GM12878 (cell line): ENCODE results near the gene LRRC8B. TPM values are rescaled to one million over a fixed set of nuclear protein-coding genes. Genes with fewer than 3 reads are reported as not detected.

Source experiments
- ASH2L ChIP-seq: fragments of 300-600, 200-600 bp; sonication (generic); IDR thresholded peaks from 2 replicates; pipeline ENCODE4 v1.6.1; 2017; ENCODE audit warnings: low read depth, mild to moderate bottlenecking, borderline replicate concordance
- ATF2 ChIP-seq: IDR thresholded peaks from 2 replicates; pipeline ENCODE4 v1.6.1; 2012; ENCODE audit warnings: low read length, inconsistent platforms
- CUX1 ChIP-seq: IDR thresholded peaks from 2 replicates; pipeline ENCODE4 v1.6.1; 2012; ENCODE audit warnings: improper control_type of control experiment, low read depth, low read length; ENCODE audit not compliant: insufficient replicate concordance
- EED ChIP-seq: sonication (generic); IDR thresholded peaks from 2 replicates; pipeline ENCODE4 v1.6.1; 2016; ENCODE audit warnings: antibody characterized with exemption, low read depth
- ESRRA ChIP-seq: IDR thresholded peaks from 2 replicates; pipeline ENCODE4 v1.6.1; 2012; ENCODE audit warnings: mild to moderate bottlenecking, low read length, improper control_type of control experiment
- HDGF ChIP-seq: fragments of 450-650 bp; IDR thresholded peaks from 2 replicates; pipeline ENCODE4 v1.6.1; 2016; ENCODE audit warnings: antibody characterized with exemption
- IKZF2 ChIP-seq, 2 experiments: fragments of 450-650 bp; IDR thresholded peaks; 2 replicates each; pipeline ENCODE4 v1.6.1; 2017; ENCODE audit warnings: mild to moderate bottlenecking in 2 of 2, moderate library complexity in 2 of 2
- IRF4 ChIP-seq: IDR thresholded peaks from 2 replicates; pipeline ENCODE4 v1.6.1; 2011; ENCODE audit warnings: low read depth, low read length
- MEF2B ChIP-seq: fragments of 450-650 bp; IDR thresholded peaks from 2 replicates; pipeline ENCODE4 v1.6.1; 2018; ENCODE audit warnings: mild to moderate bottlenecking, moderate library complexity; ENCODE audit not compliant: partially characterized antibody, poor library complexity, severe bottlenecking
- MTA3 ChIP-seq: IDR thresholded peaks from 2 replicates; pipeline ENCODE4 v1.6.1; 2012; ENCODE audit warnings: low read length, inconsistent platforms, borderline replicate concordance
- NFXL1 ChIP-seq: fragments of 450-650 bp; IDR thresholded peaks from 2 replicates; pipeline ENCODE4 v1.6.1; 2017; ENCODE audit warnings: antibody characterized with exemption, mild to moderate bottlenecking, borderline replicate concordance
- NFYB ChIP-seq: IDR thresholded peaks from 2 replicates; pipeline ENCODE4 v1.6.1; 2011; ENCODE audit warnings: low read depth, mild to moderate bottlenecking, low read length, improper control_type of control experiment, moderate library complexity; ENCODE audit not compliant: insufficient read depth
- SIX5 ChIP-seq: IDR thresholded peaks from 2 replicates; pipeline ENCODE4 v1.6.1; 2011; ENCODE audit warnings: mild to moderate bottlenecking, low read depth, low read length, moderate library complexity; ENCODE audit not compliant: severe bottlenecking
- SREBF1 ChIP-seq: IDR thresholded peaks from 2 replicates; pipeline ENCODE4 v1.6.1; 2012; ENCODE audit warnings: mild to moderate bottlenecking, low read length
- STAT3 ChIP-seq: IDR thresholded peaks from 2 replicates; pipeline ENCODE4 v1.6.1; 2011; ENCODE audit warnings: low read depth, low read length, improper control_type of control experiment
- TAF1 ChIP-seq: IDR thresholded peaks from 2 replicates; pipeline ENCODE4 v1.6.1; 2011; ENCODE audit warnings: mild to moderate bottlenecking, low read depth, low read length, borderline replicate concordance
- WRNIP1 ChIP-seq: IDR thresholded peaks from 2 replicates; pipeline ENCODE4 v1.6.1; 2011; ENCODE audit warnings: low read depth, low read length, improper control_type of control experiment, borderline replicate concordance
- ZBED1 ChIP-seq: IDR thresholded peaks from 2 replicates; pipeline ENCODE4 v1.6.1; 2016; ENCODE audit warnings: borderline replicate concordance
- polyA plus RNA-seq, 11 experiments: library from polyadenylated mRNA; depleted of rRNA in 4 of 11; unstranded in 6 of 11; stranded (reverse) in 5 of 11; fragments of >200 nt; fragmentation: Nextera tagmentation in 4 of 11; fragmentation: Illumina TruSeq in 1 of 11; extraction: Ambion mirVana in 4 of 11; extraction: Trizol in 1 of 11; gene quantifications; 1 replicate in 1 of 11; 2 replicates in 10 of 11; pipeline versions ENCODE4 v1.2.1 to v1.2.3, GENCODE V29; 2011 to 2016; ENCODE audit warnings: inconsistent platforms in 2 of 11, missing spikeins in 2 of 11, low read depth in 1 of 11
- total RNA-seq, 4 experiments: library from RNA; depleted of rRNA in 3 of 4; stranded (reverse); fragments of >200 nt in 3 of 4; fragmentation: Illumina TruSeq in 1 of 4; extraction: Trizol in 1 of 4; gene quantifications; 2 replicates each; pipeline versions ENCODE4 v1.2.1 to v1.2.3, GENCODE V29; 2013 to 2021
- TF ChIP-seq, protein P1 (sequence below): fragments of 450-650 bp; conservative IDR thresholded peaks from 2 replicates; pipeline ENCODE4 v1.6.1; 2017; ENCODE audit warnings: mild to moderate bottlenecking, moderate library complexity
- TF ChIP-seq, protein P2 (sequence below): fragments of 150-350 bp; IDR thresholded peaks from 2 replicates; pipeline ENCODE4 v1.6.1; 2016; ENCODE audit warnings: low read depth, low read length

LRRC8B gene
- total and polyA plus RNA-seq, 10 of the 15 experiments (the other 5 are each of a cell fraction or from before 2014, with no cell fraction given): 1.3 to 9.2 (median 5.4) TPM

- TF ChIP-seq CUX1 (no peak), SIX5 (no peak), IRF4 (peak; percentile 92), IKZF2 (IDR thresholded peaks at IDR 0.05) (peak; percentile 81 to 86), ZBED1 (peak; percentile 66; the same call in 1 of the 2 replicates), TAF1 (no peak), ATF2 (peak; percentile 88), HDGF (no peak), ESRRA (no peak), MEF2B (peak; percentile 64), STAT3 (no peak), WRNIP1 (no peak), NFYB (no peak), MTA3 (peak; percentile 54; the same call in 1 of the 2 replicates), ASH2L (no peak), SREBF1 (no peak), NFXL1 (no peak), EED (peak; percentile 52; the same call in 1 of the 2 replicates)
- TF ChIP-seq, protein P1, sequence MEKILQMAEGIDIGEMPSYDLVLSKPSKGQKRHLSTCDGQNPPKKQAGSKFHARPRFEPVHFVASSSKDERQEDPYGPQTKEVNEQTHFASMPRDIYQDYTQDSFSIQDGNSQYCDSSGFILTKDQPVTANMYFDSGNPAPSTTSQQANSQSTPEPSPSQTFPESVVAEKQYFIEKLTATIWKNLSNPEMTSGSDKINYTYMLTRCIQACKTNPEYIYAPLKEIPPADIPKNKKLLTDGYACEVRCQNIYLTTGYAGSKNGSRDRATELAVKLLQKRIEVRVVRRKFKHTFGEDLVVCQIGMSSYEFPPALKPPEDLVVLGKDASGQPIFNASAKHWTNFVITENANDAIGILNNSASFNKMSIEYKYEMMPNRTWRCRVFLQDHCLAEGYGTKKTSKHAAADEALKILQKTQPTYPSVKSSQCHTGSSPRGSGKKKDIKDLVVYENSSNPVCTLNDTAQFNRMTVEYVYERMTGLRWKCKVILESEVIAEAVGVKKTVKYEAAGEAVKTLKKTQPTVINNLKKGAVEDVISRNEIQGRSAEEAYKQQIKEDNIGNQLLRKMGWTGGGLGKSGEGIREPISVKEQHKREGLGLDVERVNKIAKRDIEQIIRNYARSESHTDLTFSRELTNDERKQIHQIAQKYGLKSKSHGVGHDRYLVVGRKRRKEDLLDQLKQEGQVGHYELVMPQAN: no peak
- TF ChIP-seq, protein P2, sequence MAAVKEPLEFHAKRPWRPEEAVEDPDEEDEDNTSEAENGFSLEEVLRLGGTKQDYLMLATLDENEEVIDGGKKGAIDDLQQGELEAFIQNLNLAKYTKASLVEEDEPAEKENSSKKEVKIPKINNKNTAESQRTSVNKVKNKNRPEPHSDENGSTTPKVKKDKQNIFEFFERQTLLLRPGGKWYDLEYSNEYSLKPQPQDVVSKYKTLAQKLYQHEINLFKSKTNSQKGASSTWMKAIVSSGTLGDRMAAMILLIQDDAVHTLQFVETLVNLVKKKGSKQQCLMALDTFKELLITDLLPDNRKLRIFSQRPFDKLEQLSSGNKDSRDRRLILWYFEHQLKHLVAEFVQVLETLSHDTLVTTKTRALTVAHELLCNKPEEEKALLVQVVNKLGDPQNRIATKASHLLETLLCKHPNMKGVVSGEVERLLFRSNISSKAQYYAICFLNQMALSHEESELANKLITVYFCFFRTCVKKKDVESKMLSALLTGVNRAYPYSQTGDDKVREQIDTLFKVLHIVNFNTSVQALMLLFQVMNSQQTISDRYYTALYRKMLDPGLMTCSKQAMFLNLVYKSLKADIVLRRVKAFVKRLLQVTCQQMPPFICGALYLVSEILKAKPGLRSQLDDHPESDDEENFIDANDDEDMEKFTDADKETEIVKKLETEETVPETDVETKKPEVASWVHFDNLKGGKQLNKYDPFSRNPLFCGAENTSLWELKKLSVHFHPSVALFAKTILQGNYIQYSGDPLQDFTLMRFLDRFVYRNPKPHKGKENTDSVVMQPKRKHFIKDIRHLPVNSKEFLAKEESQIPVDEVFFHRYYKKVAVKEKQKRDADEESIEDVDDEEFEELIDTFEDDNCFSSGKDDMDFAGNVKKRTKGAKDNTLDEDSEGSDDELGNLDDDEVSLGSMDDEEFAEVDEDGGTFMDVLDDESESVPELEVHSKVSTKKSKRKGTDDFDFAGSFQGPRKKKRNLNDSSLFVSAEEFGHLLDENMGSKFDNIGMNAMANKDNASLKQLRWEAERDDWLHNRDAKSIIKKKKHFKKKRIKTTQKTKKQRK: no peak
Measured at GRCh38 chr1:89611721-89612120, 87.1 kb downstream of the LRRC8B start (continued).
